Measurements from ENCODE around the gene BLCAP.
A peak's percentile ranks its signal among the peaks of the same experiment; 100 is the strongest.
"Not testable (repeated sequence)": the region's sequence is repeated elsewhere in the genome, so short reads cannot be mapped to it uniquely, and the experiment has no call there.

The BLCAP gene

GRCh38 chr20:37558306-37558705 lies 30.6 kb upstream of the BLCAP start:
- DNase-seq (ENCODE audit: low read depth in 3 of 3), result no peak

- no peak for DNase-seq (ENCODE audit: low read depth in 3 of 3)
Measured at GRCh38 chr20:37556538-37556937, 28.9 kb upstream of the BLCAP start.

DNA sequence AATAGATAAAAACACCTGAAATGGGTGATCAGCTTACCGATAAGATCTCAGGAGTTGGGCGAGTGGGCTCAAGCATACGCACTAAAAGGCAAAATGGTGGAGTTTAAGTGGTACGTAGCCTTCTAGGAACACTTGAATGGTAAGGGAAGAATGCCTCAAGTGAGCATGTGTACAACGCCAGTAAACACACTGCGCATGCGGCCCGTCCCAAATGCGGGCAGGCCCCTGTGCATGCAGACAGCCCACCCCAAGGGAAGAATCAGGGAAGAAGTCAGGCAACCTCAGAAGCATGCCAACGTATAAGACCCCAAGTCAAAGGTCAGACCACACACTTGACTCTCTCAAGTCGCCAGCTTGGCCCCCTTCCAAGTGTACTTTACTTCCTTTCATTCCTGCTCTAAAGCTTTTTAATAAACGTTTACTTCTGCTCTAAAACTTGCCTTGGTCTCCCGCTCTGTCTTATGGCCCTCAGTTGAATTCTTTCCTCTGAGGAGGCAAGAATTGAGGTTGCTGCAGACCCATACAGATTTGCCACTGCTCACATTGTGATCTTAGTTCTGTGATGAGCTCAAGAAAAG lies 27.1 kb upstream of the BLCAP start:
- not testable (repeated sequence) for DNase-seq (ENCODE audit: low read depth in 3 of 3)

DNA sequence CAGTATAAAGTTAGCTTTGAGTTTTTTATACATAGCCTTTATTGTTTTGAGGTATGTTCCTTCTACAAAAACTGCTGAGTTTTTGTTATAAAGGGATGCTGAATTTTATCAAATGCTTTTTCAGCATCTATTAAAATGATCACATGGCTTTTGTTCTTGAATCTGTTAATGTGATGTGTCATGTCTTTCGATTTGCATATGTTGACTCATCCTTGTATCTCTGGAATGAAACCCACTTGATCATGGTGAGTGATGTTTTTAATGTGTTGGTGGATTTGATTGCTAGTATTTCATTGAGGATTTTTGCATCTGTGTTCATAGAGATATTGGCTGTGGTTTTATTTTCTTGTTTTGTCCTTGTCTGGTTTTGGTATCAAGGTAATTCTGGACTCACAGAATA lies 24.7 kb upstream of the BLCAP start:
- DNase-seq (ENCODE audit: low read depth in 3 of 3), result no peak

GRCh38 chr20:37551660-37552059 lies 24.0 kb upstream of the BLCAP start:
- DNase-seq (ENCODE audit: low read depth in 3 of 3), result not testable (repeated sequence)

- DNase-seq (ENCODE audit: low read depth in 3 of 3), result not testable (repeated sequence)
Measured at GRCh38 chr20:37550101-37550920, 22.6 kb upstream of the BLCAP start.

- DNase-seq (ENCODE audit: low read depth in 3 of 3), result no peak
Measured at GRCh38 chr20:37547912-37548311, 20.2 kb upstream of the BLCAP start.

DNA sequence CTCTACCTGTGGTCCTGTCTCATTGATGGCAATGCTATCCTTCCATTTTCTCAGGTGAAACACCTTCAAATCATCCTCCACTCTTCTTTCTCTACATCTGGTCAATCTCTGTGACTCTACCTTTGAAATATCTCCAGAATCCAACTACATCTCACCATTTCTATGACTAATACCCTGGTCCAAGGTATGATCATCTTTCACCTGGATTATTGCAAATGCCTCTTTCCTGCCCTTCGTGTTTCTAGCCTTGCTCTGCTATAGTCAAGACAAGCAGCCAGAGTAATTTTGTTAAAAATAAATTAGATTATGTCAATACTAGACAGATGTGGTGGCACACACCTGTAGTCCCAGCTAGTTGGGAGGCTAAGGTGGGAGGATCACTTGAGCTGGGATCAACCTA lies 17.8 kb upstream of the BLCAP start:
- DNase-seq (ENCODE audit: low read depth in 3 of 3), result no peak

DNA sequence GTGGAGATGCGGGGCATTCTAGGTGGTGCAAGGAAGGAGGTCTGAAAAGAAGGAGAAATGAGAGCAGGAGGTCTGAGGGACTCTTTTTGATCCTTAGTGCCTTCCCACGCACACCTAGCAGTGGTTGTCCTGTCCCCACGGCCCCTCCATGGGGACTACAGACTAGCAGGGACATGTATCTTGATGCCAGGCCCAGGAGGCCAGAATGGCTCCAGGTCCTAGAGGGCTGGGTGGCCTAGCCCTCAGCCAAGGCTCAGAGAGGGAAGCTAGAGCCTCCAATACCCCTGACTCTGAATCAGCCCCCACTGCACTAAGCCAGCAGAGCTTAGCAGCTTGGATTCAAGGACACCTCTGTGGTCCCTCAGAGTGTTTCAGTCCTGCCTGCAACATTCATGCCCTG lies 16.7 kb upstream of the BLCAP start:
- no peak for DNase-seq (ENCODE audit: low read depth in 3 of 3)

- no peak for DNase-seq (ENCODE audit: low read depth in 3 of 3)
Measured at GRCh38 chr20:37543828-37544227, 16.2 kb upstream of the BLCAP start.

DNA sequence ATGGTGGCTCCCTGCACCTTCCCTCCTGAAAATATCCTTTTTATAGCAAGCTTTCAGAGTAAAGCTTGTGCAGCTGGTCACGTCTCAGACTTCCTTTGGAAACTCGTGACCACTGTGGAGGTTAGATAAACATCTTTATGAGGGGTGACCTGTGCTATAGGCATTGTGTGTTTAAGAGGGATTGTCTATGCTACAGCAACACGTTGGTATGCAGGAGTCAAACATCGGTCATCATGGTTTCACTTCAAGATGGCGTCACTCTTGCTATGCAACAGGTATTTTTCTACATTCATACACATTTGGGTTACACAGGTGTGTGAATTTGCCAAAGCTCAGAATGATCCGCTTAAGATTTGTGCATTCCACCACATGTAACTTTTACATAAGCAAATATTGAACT lies 14.6 kb upstream of the BLCAP start:
- no peak for DNase-seq (ENCODE audit: low read depth in 3 of 3)

DNA sequence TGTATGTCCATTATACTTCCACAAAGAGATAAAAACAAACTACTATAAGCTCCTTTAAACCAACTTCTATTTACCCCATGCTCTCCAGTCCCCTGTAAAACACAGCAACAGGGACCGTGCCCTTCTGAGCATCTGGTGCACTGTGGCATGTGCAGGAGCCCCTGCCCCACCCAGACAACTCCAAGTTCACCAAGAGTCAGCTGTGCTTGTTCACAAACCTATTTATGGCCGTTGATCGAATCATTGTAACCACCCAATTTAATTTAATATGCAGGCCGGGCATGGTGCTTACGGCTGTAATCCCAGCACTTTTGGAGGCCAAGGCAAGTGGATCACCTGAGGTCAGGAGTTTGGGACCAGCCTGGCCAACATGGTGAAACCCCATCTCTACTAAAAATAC lies 13.7 kb upstream of the BLCAP start:
- DNase-seq (ENCODE audit: low read depth in 3 of 3), result no peak

DNA sequence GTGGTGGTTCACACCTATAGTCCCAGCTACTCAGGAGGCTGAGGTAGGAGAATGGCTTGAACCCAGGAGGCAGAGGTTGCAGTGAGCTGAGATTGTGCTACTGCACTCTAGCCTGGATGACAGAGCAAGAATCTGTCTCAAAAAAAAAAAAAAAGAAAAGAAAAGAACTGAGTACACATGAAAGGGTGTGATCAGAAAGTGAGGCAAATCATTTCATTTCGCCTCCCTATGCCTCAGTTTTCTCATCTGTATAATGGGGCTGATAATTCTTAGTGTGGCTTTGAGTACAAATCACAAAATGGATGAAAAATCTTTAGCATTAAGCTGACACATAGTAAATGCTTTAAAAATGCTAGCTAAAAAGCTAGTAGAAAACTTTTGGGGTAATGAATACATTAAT lies 13.2 kb upstream of the BLCAP start:
- not testable (repeated sequence) for DNase-seq (ENCODE audit: low read depth in 3 of 3)

GRCh38 chr20:37540001-37540400 lies 12.3 kb upstream of the BLCAP start:
- DNase-seq (ENCODE audit: low read depth in 3 of 3), result no peak

DNA sequence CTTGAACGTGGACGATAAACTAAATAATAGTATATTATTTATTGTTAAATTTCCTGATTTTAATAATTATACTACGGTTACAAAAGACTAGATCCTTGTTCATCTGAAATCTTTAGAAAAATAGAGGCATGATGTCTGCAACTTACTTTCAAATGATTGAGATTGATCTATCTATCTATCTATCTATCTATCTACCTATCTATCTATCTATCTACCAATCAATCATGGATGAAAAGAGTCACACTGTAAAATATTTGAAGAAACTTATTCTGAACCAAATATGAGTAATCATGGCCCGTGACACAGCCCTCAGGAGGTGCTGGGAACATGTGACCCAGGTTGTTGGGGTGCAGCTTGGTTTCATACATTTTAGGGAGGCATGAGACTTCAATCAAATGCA lies 11.7 kb upstream of the BLCAP start:
- no peak for DNase-seq (ENCODE audit: low read depth in 3 of 3)

- DNase-seq (ENCODE audit: low read depth in 3 of 3), result no peak
Measured at GRCh38 chr20:37538003-37538402, 10.3 kb upstream of the BLCAP start.

GRCh38 chr20:37537505-37537904 lies 9.8 kb upstream of the BLCAP start:
- no peak for DNase-seq (ENCODE audit: low read depth in 3 of 3)

DNA sequence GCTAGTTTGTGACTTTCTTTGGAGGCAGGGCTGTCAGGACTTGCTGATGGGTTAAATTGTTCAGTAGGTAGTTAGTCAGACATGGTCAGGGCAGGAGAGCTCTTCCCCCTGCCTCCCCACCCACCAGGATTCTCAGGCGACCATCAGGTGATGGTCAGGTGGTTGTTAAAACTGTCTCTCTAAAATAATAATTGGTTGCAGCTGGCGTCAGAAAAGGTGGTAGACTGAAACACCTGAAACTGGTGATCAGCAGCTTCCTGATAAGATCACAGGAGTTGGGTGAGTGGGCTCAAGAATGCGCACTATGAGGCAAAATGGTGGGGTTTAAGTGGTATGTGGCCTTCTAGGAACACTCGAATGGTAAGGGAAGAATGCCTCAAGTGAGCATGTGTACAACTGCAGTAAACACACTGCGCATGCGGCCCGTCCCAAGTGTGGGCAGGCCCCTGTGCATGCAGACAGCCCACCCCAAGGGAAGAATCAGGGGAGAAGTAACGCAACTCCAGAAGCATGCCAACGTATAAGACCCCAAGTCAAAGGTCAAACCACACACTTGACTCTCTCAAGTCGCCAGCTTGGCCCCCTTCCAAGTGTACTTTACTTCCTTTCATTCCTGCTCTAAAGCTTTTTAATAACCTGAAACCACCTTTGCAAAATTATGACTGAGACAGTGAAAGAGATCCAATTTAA lies 7.9 kb upstream of the BLCAP start:
- no peak for DNase-seq (ENCODE audit: low read depth in 3 of 3)

- peak in 1 of 3 donors; percentile 34 for DNase-seq (ENCODE audit: low read depth in 3 of 3)
Measured at GRCh38 chr20:37534401-37535157, 6.9 kb upstream of the BLCAP start.

GRCh38 chr20:37533154-37533715 lies 5.6 kb upstream of the BLCAP start:
- DNase-seq (ENCODE audit: low read depth in 3 of 3), result no peak

DNA sequence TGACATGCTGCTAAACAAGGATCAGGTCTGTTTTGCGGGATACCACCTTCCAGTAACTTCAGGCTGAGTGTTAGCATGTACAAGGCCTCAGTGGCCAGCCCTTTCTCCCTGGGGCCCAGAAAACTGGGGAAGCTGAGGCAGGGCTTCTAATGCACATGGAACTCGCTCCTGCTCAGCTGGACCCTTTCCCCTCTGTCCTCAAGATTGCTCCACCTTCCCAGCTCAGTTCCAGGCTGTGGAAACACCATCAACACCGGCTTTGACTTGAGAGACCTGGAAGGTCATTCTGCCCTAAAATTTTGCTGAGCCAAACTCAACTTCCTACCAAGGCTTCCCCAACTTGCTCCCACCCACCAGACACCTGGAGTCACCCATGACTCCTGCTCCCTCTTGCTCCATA lies 4.2 kb upstream of the BLCAP start:
- DNase-seq (ENCODE audit: low read depth in 3 of 3), result no peak

DNA sequence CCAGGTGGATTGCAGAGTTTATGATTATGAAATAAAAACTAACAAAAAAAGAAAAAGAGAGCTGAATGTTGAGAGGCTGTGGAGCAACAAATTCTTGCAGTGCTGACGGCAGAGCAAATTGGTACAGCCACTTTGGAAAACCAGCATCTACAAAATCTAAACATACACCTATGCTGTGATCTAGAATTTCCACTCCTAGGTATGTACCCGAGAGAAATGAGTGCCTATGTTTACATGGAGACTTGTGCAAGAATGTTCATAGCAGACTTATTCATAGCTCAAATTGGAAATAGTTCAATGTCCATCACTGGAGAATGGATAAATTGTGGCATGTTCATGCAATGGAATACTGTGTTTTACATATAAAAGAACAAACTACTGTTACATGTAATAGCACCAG lies 3.0 kb upstream of the BLCAP start:
- no peak for DNase-seq (ENCODE audit: low read depth in 3 of 3)

Data from stimulated activated CD4-positive, alpha-beta T cell treated with anti-CD3 and anti-CD28 coated beads, TNF-alpha, amount 100 ng/mL, for 48 hours (primary cell).